Measurements from ENCODE around the gene PMFBP1.

PMFBP1 gene, protein sequence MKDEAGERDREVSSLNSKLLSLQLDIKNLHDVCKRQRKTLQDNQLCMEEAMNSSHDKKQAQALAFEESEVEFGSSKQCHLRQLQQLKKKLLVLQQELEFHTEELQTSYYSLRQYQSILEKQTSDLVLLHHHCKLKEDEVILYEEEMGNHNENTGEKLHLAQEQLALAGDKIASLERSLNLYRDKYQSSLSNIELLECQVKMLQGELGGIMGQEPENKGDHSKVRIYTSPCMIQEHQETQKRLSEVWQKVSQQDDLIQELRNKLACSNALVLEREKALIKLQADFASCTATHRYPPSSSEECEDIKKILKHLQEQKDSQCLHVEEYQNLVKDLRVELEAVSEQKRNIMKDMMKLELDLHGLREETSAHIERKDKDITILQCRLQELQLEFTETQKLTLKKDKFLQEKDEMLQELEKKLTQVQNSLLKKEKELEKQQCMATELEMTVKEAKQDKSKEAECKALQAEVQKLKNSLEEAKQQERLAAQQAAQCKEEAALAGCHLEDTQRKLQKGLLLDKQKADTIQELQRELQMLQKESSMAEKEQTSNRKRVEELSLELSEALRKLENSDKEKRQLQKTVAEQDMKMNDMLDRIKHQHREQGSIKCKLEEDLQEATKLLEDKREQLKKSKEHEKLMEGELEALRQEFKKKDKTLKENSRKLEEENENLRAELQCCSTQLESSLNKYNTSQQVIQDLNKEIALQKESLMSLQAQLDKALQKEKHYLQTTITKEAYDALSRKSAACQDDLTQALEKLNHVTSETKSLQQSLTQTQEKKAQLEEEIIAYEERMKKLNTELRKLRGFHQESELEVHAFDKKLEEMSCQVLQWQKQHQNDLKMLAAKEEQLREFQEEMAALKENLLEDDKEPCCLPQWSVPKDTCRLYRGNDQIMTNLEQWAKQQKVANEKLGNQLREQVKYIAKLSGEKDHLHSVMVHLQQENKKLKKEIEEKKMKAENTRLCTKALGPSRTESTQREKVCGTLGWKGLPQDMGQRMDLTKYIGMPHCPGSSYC

DNA sequence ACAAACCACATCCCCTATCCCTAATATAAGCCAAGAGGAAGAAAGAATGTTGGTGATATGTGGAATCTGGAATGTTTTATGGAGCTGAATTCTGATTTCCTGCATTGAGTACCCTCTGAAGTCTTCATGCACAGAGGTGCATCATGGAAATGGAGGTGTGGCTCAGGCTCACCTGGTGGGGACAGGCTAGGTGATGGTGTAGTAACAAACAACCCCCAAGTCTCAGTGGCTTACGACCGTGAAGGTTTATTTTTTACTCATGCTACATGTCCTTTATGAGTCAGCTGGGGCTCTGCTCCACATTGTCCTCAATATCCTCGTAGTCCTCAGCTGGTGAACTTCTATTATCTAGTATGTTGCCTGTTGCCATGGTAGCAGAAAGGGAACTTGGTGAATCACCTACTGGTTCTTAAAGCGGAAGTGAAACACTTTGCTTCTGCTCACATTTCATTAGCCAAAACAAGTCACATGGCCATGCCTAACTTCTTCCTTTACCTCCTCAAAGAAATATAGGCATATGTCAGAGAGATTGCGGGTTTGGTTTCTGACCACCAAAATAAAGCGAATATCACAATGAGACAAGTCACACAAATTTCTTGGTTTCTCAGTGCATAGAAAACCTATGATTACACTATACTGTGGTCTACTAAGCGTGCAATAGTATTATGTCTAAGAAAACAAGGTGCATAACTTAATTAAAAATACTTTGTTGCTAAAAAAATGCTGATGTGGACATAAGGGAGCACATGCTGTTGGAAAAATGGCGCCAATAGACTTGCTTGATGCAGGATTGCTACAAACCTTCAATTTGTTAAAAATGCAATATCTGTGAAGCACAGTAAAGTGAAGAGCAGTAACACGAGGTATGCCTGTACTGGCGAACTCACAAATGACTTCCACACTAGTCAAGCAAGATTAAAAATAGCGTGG is at the start of gene PMFBP1:
Gene PMFBP1, minus strand, starts transcription at position 51 of the 930 bp plus-strand sequence. CDS start 947 bp downstream, outside the sequence.
- DNase-seq, result no peak

DNA sequence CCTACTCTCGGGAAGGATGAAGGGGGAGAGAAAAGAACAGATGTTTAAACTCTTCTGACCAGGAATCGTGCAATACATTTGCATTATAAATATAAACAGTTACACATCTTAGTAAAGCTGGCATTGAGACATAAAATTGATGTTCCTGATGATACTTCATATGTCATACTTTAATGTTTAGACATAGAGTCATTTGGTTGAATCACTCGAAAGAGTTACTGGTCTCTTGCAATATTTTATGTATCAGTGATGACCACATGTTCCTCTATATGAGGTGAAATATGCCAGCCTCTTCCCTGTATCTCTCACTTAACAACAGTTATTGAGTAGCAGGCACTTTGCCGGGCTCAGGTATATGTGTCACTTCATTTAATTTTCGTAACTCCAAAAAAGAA is 49.7 kb upstream of the PMFBP1 start:
- DNase-seq, result no peak

DNA sequence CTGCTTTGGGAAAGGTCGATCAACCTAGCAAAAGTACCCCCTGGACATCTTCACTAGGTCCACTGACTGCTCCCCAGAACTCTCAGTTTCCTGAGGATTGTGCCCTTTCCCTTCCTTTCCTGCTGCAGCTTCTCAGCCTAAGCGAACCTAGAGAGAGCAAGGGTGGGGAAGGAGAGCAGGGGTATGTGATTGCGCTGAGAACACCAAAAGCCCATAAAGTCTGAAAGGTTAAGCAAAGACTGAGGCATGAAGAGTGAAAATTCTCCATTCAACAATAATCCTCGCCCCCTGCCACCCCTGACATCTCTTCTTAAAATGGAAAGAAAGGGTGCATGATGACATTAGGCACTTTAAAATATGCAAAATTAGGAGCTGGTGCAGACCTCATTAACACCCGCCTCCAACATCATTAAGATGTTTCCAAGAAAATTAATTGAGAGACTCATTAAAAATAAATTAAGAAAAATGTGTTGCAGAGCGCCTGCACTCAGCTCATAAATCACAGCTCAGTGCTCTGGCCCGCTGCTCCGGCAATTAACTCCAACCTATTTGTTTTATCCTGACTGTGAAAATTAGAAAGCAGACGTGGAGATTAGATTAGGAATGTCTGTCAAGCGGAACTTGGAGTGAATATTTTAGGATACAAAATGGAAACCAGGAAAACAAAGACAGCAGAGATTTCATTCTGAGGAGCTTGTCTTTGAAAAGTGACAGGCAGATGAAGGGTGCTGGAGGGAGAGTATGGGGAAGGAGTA is 49.1 kb upstream of the PMFBP1 start:
- DNase-seq, result no peak

DNA sequence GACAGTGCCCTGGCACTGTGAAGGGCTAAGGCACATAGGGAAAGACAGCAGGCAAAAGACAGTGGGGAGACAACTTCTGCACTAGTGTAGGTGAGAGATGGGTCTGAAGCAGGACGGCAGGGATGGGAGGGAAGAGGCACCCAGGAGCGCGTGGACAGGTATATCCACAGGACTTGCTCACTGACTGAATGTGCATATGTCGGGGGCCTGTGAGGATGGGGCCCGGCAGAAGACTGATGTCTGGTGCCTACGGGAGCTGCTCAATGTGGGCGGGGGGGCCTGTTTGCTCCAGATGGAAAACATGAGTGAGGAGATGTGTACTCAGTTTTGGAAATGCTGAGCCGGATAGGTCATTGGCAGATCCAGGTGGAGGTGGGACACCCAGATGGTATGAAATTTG is 47.3 kb upstream of the PMFBP1 start:
- DNase-seq, result no peak

DNA sequence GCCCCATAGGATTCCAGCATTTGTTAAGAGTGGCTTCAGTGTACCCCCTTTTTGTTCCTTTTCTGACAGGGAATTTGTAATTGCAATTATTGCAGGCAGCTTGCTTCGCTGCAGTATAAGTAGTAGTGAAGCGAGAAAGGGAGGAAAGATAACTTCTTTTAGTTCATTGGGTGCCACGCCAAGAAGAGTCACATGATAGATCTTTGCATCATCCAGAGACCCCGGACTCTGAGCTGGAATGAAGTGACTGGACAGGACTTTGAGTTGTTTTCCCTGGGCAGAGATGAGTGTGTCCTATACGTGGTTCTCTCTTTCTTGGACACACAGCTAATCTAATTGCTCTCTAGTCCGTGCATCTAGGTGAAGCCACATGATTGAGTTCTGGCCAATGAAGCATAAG is 44.8 kb upstream of the PMFBP1 start:
- no peak for DNase-seq

DNA sequence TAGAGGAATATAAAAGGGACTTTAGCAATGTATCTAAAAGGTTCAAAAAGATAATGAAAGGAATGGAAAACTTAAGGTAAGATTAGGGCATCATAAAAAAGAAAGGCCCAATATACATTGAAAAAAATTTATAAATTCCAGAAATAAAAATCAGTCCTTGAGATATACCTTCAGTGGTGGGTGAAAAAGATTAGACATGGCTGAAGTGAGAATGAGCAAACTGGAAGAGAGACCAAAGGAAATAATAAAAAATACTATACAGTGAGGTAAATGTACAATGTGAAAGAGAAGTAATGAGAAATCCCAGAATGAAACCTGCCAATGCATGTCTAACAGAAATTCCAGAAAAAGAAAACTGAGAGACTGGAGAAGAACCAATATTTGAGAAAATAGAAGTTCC is 42.9 kb upstream of the PMFBP1 start:
- DNase-seq, result no peak

DNA sequence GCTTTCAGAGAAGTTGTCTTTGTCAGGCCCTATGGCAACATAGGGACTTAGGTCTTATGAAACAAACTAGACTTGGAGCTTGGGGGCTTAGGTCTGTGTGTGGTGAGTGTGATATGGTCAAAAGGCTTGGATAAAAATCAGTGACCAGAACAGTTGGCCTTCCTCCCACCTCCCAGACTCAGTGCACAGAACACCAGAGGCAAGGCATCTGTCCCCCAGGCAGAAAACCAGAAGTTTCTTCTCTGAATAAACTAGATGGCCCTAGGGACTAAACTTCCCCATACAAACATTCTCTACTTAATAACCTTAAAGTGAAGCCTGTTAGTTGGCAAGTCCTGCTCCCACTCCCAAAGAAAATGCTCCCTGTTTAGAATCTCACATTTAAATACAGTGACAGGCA is 39.2 kb upstream of the PMFBP1 start:
- no peak for DNase-seq

DNA sequence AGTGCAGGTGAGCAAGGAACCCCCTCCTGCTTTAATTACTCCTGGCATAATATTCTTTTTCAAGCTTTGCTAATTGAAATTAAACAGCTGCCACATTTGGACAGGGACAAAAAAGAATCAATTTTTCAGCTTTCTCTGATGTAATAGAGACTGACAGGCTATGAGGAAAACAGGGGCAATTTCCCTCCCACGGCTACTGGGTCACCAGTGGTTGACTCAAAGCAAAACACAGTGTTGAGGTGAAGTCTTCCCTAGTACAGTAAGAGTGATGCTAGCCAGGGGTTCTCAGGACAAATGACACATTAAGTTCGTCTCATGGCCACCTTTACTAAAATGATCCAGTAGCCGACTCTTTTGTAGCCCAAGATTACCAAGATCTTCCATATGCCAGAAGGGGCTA is 38.6 kb upstream of the PMFBP1 start:
- no peak for DNase-seq

DNA sequence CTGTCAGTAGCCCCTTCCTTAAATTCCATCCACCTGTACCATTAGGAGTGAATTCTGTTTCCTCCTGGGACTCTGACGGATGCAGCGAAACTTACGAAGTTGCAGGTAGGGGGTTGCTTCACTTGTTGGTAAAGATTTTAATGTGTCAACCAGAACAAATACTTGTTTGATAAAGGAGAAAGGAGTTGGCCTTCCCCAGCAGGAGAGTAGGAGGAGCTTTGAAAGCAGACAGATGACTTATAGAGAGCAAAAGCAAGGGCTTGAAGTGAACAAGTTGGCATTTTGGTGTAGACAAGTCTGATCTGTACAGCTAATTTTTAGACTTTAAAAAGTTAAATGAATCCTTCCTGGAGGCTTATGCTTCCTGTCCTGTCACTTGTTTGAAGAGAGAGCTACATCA is 38.1 kb upstream of the PMFBP1 start:
- no peak for DNase-seq

DNA sequence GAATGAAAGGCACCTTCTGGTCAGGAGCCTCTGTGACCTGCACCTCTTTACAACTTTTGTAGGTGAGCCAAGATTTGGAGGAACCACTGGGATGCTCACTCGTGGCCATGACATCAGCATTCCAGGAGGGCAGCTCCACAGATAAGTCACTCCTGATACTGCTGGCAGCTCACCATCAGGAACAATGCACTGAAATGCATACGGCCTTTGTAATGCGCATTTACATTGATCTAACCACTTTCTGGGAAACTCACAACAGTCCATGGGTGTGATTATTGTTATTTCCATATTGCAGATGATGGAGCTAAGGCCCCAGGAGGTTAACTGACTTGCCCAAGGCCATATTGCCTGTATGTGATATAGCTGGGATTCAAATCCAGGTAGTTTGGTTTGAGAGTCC is 34.3 kb upstream of the PMFBP1 start:
- no peak for DNase-seq

DNA sequence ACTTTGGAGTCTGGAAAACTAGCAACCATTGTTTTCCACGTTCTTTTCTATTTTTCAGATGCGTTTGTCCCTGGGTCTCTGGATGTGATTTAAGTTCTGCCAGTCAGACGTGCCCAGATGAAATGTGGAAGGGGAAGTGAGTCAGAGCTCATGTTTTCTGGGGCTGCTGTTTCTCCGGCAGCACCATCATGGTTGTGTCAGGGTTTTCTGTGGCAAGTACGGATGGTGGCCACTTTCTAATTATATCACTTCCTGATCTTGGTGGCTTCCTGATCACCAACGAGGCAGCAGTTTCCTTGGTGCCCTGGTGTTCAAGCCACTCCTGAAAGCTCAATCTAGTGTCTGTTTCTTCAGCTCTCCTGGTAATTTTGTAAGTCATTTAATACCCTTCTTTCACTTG is 31.4 kb upstream of the PMFBP1 start:
- DNase-seq, result no peak

DNA sequence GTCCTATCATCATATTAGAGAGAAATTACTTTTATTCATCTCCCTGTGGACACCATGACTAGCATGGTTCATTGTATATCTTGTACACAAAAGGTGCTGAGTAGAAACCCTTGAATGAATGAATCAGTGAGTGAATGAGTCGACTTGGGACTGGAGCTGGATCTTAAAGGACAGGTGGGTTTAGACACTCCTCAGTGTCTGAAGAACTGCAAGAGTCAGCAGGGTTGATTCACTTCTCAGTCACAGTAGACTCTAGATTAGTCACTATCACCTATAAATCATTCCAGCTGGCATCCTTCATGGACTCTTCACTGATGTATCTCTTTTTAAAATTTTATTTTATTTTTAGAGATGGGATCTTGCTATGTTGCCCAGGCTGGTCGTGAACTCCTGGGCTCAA is 30.1 kb upstream of the PMFBP1 start:
- DNase-seq, result no peak

DNA sequence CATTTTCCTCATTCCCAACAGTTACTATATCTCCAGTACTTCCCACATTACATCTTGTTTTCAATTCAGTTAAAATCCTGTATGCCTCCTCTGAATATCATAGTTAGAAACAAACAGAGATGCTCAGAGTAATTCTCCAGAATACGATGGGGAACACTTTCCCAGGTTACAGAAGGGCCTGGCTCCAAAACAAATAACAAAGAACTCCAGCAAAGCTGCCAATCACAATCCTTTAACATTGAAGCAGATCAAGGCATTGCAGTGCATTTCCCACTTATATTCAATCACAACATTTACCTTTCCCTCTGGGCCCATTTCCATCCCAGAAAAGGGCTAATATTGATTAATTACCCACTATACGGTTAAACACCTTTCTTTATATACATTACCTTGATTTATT is 29.4 kb upstream of the PMFBP1 start:
- DNase-seq, result no peak

DNA sequence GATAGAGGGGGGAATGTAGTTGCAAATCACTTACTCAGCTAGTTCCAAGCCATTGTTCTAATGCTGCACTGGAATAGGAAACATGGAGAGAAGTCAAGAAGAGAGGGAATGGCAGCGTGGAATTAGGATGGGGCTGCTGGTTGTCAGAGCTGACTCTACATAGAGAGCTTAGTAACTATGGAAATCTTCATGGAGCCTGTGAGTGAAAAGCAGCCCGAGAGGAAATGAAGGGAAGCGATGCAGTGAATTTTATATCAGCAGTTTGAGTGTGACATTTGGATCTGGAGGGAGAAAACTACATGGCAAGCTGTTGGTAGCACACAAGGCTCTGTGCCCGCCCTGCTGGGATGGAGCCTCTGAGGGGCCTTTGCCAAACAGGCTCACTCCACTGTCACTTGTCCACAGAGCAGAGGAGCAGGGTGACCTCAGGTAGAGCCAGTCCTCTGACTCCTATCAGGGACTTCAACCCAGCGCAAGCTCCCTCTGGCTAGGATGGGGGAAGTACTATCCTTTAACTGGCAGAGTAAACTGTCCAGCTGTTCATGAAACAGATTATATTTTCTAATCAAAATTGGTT is 27.9 kb upstream of the PMFBP1 start:
- no peak for DNase-seq

DNA sequence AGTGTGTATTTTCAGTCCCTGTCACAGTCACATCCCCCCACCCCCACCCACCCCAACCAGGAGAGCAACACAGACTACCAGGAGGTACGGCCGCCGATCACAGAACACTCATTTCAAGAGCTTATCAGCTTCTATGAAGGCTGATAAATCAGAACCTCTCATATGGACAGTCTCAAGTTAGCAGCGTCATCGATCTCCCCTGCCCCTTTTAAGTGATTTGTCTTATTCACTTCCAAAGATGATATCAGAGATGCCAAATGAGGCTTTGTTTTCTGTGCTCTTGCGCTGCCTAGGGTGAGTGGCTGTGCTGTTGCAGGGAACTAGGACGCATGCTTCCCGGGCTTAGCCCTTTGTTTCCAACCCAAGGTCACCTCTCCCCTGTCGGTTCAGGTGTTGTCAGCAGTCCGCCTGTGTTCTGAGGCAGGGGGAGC is 26.8 kb upstream of the PMFBP1 start:
- no peak for DNase-seq

DNA sequence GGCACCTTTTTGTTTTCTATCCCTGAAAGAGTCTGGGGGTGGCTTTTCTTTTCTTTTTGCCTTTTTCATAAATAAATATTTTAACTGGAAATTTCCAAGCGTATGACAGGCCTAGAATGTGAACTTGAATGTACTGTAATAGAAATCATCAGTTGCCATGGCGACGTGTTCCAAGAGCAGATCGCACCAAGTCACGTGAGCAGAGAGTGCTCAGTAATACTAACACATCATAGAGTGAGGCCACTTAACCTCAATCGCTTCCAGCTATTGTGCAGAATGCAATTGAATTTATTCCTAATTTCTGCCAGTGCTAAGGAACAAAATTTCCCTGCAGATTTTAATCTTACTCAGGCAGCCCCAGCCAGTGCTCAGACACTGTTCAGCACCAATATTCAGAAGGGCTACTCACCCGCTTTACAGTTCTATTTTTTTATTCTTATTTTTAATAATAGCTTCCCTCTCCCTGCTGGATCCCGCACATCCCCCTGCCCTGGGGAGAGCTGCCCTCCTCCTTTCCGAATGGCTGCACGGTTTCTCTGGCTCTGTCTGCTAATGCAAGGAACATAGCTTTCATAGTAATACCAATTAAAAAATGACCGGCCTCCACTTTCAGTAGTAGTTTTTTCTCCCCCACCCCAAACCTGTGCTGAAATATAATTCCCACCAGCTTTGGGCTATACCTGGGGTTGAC is 26.2 kb upstream of the PMFBP1 start:
- no peak for DNase-seq

DNA sequence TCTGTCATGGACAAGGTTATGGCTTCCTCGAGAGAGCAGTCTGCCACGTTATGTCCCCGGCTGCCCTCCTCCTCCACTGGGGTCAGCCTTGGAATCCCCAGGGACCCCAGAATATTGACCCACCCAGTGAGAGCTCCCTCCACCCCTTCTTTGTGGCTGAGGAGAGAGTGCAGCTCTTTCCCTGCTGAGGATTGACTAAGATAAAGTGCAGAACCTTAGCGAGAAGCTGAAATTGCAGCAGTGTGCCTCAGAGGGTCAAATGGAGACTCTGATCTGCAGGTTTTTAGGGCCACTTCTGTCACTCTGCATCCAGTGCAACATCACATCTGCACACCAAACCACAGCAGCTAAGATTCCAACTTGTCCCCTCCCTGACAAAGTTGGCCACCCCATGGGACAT is 25.6 kb upstream of the PMFBP1 start:
- no peak for DNase-seq

DNA sequence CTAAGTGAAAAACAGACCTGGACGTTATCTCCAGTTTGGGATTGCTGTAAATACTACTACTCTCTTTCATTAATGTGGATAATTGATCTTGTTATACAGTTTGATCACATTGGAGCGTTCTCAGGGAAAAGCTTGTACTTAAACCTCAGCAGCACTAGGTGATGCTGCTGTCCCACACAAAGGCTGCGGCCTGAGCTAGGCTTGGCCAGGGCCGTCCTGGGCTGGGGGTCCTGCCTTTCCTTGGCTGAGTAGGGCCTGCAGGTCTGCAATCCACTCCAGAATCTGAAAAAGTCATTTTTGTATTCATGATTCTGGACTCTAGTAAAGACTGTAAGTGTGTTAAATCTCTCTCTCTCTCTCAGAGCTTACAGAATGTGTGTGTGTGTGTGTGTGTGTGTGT is 23.7 kb upstream of the PMFBP1 start:
- DNase-seq, result no peak

DNA sequence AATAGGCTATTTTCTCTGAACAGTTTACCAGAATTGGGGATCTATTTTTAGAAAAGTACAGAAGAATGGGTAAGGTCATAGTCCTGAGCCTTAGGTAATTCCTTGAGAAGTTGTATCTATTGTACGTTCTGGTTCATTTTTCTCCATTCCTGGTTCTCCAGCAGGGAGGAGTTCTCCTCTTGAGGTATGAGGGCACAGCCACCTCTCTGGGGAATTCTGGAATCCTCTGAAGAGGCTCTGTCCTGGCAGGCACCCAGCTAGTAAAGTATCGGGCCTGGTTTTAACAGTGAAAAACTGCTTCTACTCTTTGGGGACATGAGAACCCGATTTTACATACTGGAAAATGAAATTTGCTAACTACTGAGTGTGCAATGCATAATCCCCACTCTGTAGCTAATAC is 19.6 kb upstream of the PMFBP1 start:
- no peak for DNase-seq

DNA sequence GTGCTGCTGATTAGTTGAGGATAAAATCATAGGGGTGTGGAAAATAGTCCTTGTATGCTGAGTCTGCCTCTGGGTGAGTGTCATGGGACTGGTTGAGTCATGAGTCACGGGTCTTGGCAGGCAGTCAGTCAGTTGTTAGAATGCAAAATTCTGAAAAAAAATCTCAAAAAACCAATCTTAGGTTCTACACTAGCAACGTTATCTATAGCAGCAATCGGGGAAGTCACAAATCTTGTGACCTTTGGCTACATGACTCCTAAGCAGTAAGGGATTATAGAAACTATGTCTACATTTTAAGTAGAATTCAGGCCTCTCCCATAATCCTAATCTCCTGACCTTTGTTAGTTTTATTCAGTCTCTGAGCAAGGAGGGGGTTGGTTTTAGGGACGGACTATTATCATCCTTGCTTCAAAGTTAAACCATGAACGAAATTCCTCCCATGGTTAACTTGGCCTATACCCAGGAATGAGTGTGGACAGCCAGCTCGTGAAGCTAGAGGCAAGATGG is 18.0 kb upstream of the PMFBP1 start:
- DNase-seq, result no peak

DNA sequence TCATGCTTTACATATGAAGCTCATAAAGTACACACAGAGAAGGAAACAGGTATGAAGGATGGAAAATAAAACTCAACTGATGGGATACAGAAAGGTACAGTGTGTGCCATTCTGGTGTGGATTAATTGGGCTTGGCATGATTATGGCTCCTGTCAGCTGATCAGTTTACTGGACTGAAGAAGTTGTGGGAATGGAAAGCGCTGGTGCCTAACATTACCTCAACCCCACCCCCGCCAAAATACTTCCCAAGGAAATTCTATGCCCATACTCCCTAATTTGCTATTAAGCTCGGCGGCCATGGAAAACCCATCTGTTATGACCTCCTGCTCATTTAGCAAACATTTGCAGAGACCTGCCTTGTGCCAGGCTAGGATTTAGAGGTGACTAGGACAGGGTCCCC is 16.6 kb upstream of the PMFBP1 start:
- DNase-seq, result no peak
